ENCODE measurements around the gene PIK3R3.
A peak's percentile ranks its signal among the peaks of the same experiment; 100 is the strongest.

PIK3R3 gene

GRCh38 chr1:46148318-46148717 lies 15.9 kb upstream of the PIK3R3 start:
- no peaks in the 10 kb centered on the region for H3K9me3 Mint-ChIP-seq
- H3K4me3 Mint-ChIP-seq, result no peak overlapping the region
- TF ChIP-seq CTCF (IDR thresholded peaks at IDR 0.05; ENCODE audit: unreplicated experiment in 3 of 3), result no peak
- H3K27me3 Mint-ChIP-seq (ENCODE audit: low read depth), result peaks cover 6% of the 10 kb centered on the region
- no peak overlapping the region for H3K27ac Mint-ChIP-seq
- no peaks in the 10 kb centered on the region for H3K36me3 Mint-ChIP-seq (ENCODE audit: low read depth)
- H3K4me1 Mint-ChIP-seq, result no peaks in the 10 kb centered on the region

GRCh38 chr1:46137916-46138315 lies 5.5 kb upstream of the PIK3R3 start:
- Mint-ChIP-seq H3K4me3 (peak overlapping the region; percentile 65 to 78 (median 73)), H3K27me3 (ENCODE audit: low read depth) (no peaks in the 10 kb centered on the region), H3K4me1 (peaks cover 42% of the 10 kb centered on the region), H3K36me3 (ENCODE audit: low read depth) (no peaks in the 10 kb centered on the region), H3K27ac (peak overlapping the region; percentile 81 to 98 (median 94)), H3K9me3 (no peaks in the 10 kb centered on the region)
- TF ChIP-seq CTCF (IDR thresholded peaks at IDR 0.05; ENCODE audit: unreplicated experiment in 3 of 3), result no peak

- Mint-ChIP-seq H3K9me3 (no peaks in the 10 kb centered on the region), H3K4me1 (peaks cover 44% of the 10 kb centered on the region), H3K27ac (peak overlapping the region; percentile 64 to 94 (median 81)), H3K4me3 (peak overlapping the region in 1 of 3 experiments; percentile 27), H3K27me3 (ENCODE audit: low read depth) (no peaks in the 10 kb centered on the region), H3K36me3 (ENCODE audit: low read depth) (no peaks in the 10 kb centered on the region)
- TF ChIP-seq CTCF (IDR thresholded peaks at IDR 0.05; ENCODE audit: unreplicated experiment in 3 of 3), result no peak
Measured at GRCh38 chr1:46136711-46137110, 4.3 kb upstream of the PIK3R3 start.

- Mint-ChIP-seq H3K27me3 (ENCODE audit: low read depth) (no peaks in the 10 kb centered on the region), H3K4me3 (peak overlapping the region in 2 of 3 experiments; percentile 2 to 91), H3K36me3 (ENCODE audit: low read depth) (no peaks in the 10 kb centered on the region), H3K27ac (peak overlapping the region; percentile 100), H3K4me1 (peaks cover 51% of the 10 kb centered on the region), H3K9me3 (no peaks in the 10 kb centered on the region)
- no peak for TF ChIP-seq CTCF (IDR thresholded peaks at IDR 0.05; ENCODE audit: unreplicated experiment in 3 of 3)
Measured at GRCh38 chr1:46134660-46135331, 2.4 kb upstream of the PIK3R3 start.

GRCh38 chr1:46133781-46134350 lies 1.4 kb upstream of the PIK3R3 start:
- peak overlapping the region; percentile 88 to 92 (median 91) for H3K4me3 Mint-ChIP-seq
- no peaks in the 10 kb centered on the region for H3K36me3 Mint-ChIP-seq (ENCODE audit: low read depth)
- no peaks in the 10 kb centered on the region for H3K9me3 Mint-ChIP-seq
- TF ChIP-seq CTCF (IDR thresholded peaks at IDR 0.05; ENCODE audit: unreplicated experiment in 3 of 3), result no peak
- peaks cover 59% of the 10 kb centered on the region for H3K4me1 Mint-ChIP-seq
- H3K27ac Mint-ChIP-seq, result peak overlapping the region; percentile 100
- no peaks in the 10 kb centered on the region for H3K27me3 Mint-ChIP-seq (ENCODE audit: low read depth)

Data from nephron (organoid).